ENCODE results near the gene WIPI1. TPM values are rescaled to one million over a fixed set of nuclear protein-coding genes. Genes with fewer than 3 reads are reported as not detected.

WIPI1 gene
- total and polyA plus RNA-seq, 4 donors: 18.5 to 53.1 (median 38.2) TPM

- 9% methylated on average over 1 of the region's 1 CpG for WGBS, 2 donors
- H3K36me3 ChIP-seq (ENCODE audit: control insufficient read depth in 1 of 2, insufficient read depth in 2 of 2, low read length in 1 of 2): no peaks in the 10 kb centered on the region
- no peak for ATAC-seq (ENCODE audit: low FRiP score)
- H3K4me1 ChIP-seq (ENCODE audit: control insufficient read depth in 1 of 2, insufficient read depth in 2 of 2, low read length in 2 of 2): peaks cover 0 to 3% of the 10 kb centered on the region in 2 donors
- H3K9me3 ChIP-seq (ENCODE audit: control insufficient read depth, low read length): no peaks in the 10 kb centered on the region
- DNase-seq: no peak
- H3K27me3 ChIP-seq (ENCODE audit: control insufficient read depth in 1 of 2, insufficient read depth in 2 of 2, low read length in 1 of 2): no peaks in the 10 kb centered on the region
- intact Hi-C loops (cut with DNase I): no loop called here
- H3K27ac ChIP-seq (ENCODE audit: low read depth in 1 of 2, low read length in 2 of 2): no peak overlapping the region
- no peak overlapping the region for H3K4me3 ChIP-seq (ENCODE audit: low read length in 2 of 2)
Observed at GRCh38 chr17:68403122-68403521, 54.2 kb downstream of the WIPI1 start.

DNA sequence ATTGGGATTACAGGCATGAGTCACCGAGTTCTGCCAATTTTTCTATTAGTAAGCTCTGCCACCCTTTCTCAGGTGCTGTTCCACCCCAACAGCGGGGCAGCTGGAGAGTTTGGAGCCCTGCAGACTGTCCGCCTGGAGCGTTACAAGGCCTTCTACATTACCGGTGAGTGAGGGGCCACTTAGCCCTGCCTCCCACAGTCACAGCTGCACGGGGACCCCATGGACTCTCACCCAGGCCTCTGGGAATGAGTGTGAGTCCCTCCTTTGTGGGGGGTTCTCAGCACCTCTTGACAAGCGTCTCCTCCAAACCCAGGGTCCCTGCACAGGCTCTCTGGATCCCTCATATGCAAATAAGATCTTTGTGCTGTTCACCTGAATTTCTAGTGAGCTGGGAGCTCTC lies 56.0 kb downstream of the WIPI1 start:
- H3K27me3 ChIP-seq (ENCODE audit: control insufficient read depth in 1 of 2, insufficient read depth in 2 of 2, low read length in 1 of 2): no peaks in the 10 kb centered on the region
- DNase-seq (no peak), ATAC-seq (ENCODE audit: low FRiP score) (no peak)
- no peaks in the 10 kb centered on the region for H3K36me3 ChIP-seq (ENCODE audit: control insufficient read depth in 1 of 2, insufficient read depth in 2 of 2, low read length in 1 of 2)
- H3K9me3 ChIP-seq (ENCODE audit: control insufficient read depth, low read length): no peaks in the 10 kb centered on the region
- no peak overlapping the region for H3K27ac ChIP-seq (ENCODE audit: low read depth in 1 of 2, low read length in 2 of 2)
- WGBS, 2 donors: 91 to 93% methylated on average over 7 of the region's 7 CpGs
- H3K4me1 ChIP-seq (ENCODE audit: control insufficient read depth in 1 of 2, insufficient read depth in 2 of 2, low read length in 2 of 2): peaks cover 0 to 3% of the 10 kb centered on the region in 2 donors
- H3K4me3 ChIP-seq (ENCODE audit: low read length in 2 of 2): no peak overlapping the region
- intact Hi-C loops (cut with DNase I): no loop called here

DNA sequence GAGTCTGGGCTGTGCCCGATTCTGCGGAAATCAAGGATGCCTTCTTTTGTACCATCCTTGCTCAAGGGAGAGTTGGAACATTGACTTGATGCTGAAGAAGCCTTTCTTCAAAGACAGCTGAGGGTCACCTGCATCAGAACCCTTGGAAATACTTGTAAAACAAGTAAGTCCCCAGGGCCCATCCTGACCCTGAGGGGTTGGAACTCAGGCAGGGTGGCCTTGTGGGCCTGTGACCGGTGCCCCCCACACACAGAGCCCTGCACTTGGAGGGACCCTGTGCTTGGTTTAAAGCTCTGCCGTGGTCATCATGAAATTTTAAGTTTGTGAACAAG lies 56.9 kb downstream of the WIPI1 start:
- DNase-seq: no peak
- no peak for ATAC-seq (ENCODE audit: low FRiP score)
- Histone ChIP-seq H3K27ac (ENCODE audit: low read depth in 1 of 2, low read length in 2 of 2) (no peak overlapping the region), H3K4me1 (ENCODE audit: control insufficient read depth in 1 of 2, insufficient read depth in 2 of 2, low read length in 2 of 2) (peaks cover 0 to 3% of the 10 kb centered on the region in 2 donors), H3K4me3 (ENCODE audit: low read length in 2 of 2) (no peak overlapping the region), H3K27me3 (ENCODE audit: control insufficient read depth in 1 of 2, insufficient read depth in 2 of 2, low read length in 1 of 2) (no peaks in the 10 kb centered on the region), H3K9me3 (ENCODE audit: control insufficient read depth, low read length) (no peaks in the 10 kb centered on the region), H3K36me3 (ENCODE audit: control insufficient read depth in 1 of 2, insufficient read depth in 2 of 2, low read length in 1 of 2) (no peaks in the 10 kb centered on the region)
- intact Hi-C loops (cut with DNase I): no loop called here
- WGBS, 2 donors: 88 to 89% methylated on average over 4 of the region's 4 CpGs

GRCh38 chr17:68399638-68400403 lies 57.5 kb downstream of the WIPI1 start:
- ATAC-seq (ENCODE audit: low FRiP score): no peak
- WGBS, 2 donors: 66% methylated on average over 19 of the region's 19 CpGs
- Histone ChIP-seq H3K9me3 (ENCODE audit: control insufficient read depth, low read length) (peaks cover 2% of the 10 kb centered on the region), H3K36me3 (ENCODE audit: control insufficient read depth in 1 of 2, insufficient read depth in 2 of 2, low read length in 1 of 2) (no peaks in the 10 kb centered on the region), H3K4me3 (ENCODE audit: low read length in 2 of 2) (no peak overlapping the region), H3K4me1 (ENCODE audit: control insufficient read depth in 1 of 2, insufficient read depth in 2 of 2, low read length in 2 of 2) (peaks cover 0 to 3% of the 10 kb centered on the region in 2 donors), H3K27me3 (ENCODE audit: control insufficient read depth in 1 of 2, insufficient read depth in 2 of 2, low read length in 1 of 2) (no peaks in the 10 kb centered on the region), H3K27ac (ENCODE audit: low read depth in 1 of 2, low read length in 2 of 2) (no peak overlapping the region)
- no peak for DNase-seq
- intact Hi-C loops (cut with DNase I): loop anchor here (5.0 to 10.0 kb wide), 2 partner anchors 115 to 138 kb away; no protein-coding TSS in a partner anchor

DNA sequence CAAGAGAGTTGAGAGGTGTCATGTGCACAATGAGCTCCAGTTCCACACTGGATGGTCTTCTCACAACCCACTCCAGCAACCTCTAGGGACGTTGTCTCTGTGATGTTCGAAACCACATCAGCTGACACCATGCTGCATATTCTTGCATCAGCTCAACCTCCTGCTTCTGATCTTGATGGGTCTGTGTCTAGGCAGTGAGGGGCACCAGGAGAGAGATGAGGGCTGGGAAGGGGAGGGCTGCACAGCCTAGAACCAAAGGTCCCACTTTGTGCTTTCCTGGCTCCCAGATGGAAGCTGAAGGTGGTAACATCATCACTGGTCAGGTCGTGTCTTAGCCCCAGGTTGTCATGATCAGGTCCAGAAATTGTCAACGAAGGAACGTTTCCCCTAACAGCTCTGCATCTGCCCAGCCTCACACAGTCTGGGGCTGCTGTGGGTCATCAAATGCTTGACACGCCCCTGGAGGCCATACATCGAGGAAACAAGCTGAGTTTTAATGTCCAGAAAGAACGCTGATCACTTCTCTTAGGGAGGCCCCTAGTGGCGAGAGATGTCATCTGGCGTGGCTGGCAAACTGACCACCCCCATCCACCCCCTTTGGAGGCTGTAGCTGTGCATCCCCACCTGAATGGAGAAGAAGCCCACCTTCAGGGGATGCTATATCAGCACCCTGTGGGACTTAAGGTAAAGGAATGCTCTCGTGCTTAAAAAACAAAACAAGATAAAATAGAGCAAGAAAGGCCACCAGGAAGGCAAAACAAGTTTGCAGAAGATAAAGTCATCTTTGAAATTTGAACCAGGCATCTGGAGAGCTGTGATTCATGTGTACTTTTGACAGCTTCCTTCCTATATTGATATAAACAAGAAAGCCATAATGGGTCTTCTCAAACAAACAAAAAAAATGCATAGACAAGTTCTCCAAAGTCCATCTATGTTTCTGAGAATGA lies 58.3 kb downstream of the WIPI1 start:
- ATAC-seq (ENCODE audit: low FRiP score): peak; percentile 70
- peak in 1 of 2 donors; percentile 63 for DNase-seq
- Histone ChIP-seq H3K27ac (ENCODE audit: low read depth in 1 of 2, low read length in 2 of 2) (no peak overlapping the region), H3K4me1 (ENCODE audit: control insufficient read depth in 1 of 2, insufficient read depth in 2 of 2, low read length in 2 of 2) (peaks cover 0 to 3% of the 10 kb centered on the region in 2 donors), H3K36me3 (ENCODE audit: control insufficient read depth in 1 of 2, insufficient read depth in 2 of 2, low read length in 1 of 2) (no peaks in the 10 kb centered on the region), H3K27me3 (ENCODE audit: control insufficient read depth in 1 of 2, insufficient read depth in 2 of 2, low read length in 1 of 2) (no peaks in the 10 kb centered on the region), H3K9me3 (ENCODE audit: control insufficient read depth, low read length) (peaks cover 4% of the 10 kb centered on the region), H3K4me3 (ENCODE audit: low read length in 2 of 2) (no peak overlapping the region)
- 20 to 25% methylated on average over 11 of the region's 11 CpGs for WGBS, 2 donors
- intact Hi-C loops (cut with DNase I): loop anchor here (5.0 to 10.0 kb wide), 2 partner anchors 114 to 137 kb away; no protein-coding TSS in a partner anchor

DNA sequence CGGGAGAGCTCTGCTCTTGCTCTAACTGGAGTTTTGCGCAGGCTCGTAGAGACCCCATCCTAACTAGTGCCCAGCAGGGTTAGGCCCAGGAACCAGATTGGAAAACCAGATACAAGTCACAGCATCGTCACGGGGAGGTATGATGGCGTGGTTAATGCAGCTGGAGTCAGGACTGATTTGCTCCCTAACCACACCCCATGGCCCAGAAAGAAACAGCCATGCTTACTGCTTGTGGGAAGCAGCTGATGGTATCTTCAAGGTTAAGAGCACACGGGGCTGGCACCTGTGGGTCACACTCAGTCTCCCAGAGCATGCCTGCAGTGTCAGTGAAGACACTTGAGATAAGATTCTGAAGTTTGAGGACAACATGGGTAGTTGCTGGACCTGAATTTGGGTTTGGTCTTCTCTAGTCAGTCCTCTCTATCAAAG lies 60.2 kb downstream of the WIPI1 start:
- intact Hi-C loops (cut with DNase I): loop anchor here (5.0 to 10.0 kb wide), 2 partner anchors 112 to 135 kb away; no protein-coding TSS in a partner anchor
- peaks cover 4% of the 10 kb centered on the region for H3K9me3 ChIP-seq (ENCODE audit: control insufficient read depth, low read length)
- WGBS, 2 donors: 81 to 88% methylated on average over 7 of the region's 7 CpGs
- no peaks in the 10 kb centered on the region for H3K4me1 ChIP-seq (ENCODE audit: control insufficient read depth in 1 of 2, insufficient read depth in 2 of 2, low read length in 2 of 2)
- DNase-seq: no peak
- H3K27ac ChIP-seq (ENCODE audit: low read depth in 1 of 2, low read length in 2 of 2): no peak overlapping the region
- no peaks in the 10 kb centered on the region for H3K27me3 ChIP-seq (ENCODE audit: control insufficient read depth in 1 of 2, insufficient read depth in 2 of 2, low read length in 1 of 2)
- no peak for ATAC-seq (ENCODE audit: low FRiP score)
- no peaks in the 10 kb centered on the region for H3K36me3 ChIP-seq (ENCODE audit: control insufficient read depth in 1 of 2, insufficient read depth in 2 of 2, low read length in 1 of 2)
- H3K4me3 ChIP-seq (ENCODE audit: low read length in 2 of 2): no peak overlapping the region

- no peak for DNase-seq
- no peak overlapping the region for H3K27ac ChIP-seq (ENCODE audit: low read depth in 1 of 2, low read length in 2 of 2)
- H3K36me3 ChIP-seq (ENCODE audit: control insufficient read depth in 1 of 2, insufficient read depth in 2 of 2, low read length in 1 of 2): no peaks in the 10 kb centered on the region
- intact Hi-C loops (cut with DNase I): loop anchor here (5.0 to 10.0 kb wide), 2 partner anchors 112 to 134 kb away; no protein-coding TSS in a partner anchor
- no peak overlapping the region for H3K4me3 ChIP-seq (ENCODE audit: low read length in 2 of 2)
- WGBS, 2 donors: 81 to 84% methylated on average over 10 of the region's 10 CpGs
- no peaks in the 10 kb centered on the region for H3K27me3 ChIP-seq (ENCODE audit: control insufficient read depth in 1 of 2, insufficient read depth in 2 of 2, low read length in 1 of 2)
- no peaks in the 10 kb centered on the region for H3K4me1 ChIP-seq (ENCODE audit: control insufficient read depth in 1 of 2, insufficient read depth in 2 of 2, low read length in 2 of 2)
- no peak for ATAC-seq (ENCODE audit: low FRiP score)
- peaks cover 4% of the 10 kb centered on the region for H3K9me3 ChIP-seq (ENCODE audit: control insufficient read depth, low read length)
Observed at GRCh38 chr17:68396226-68397107, 60.8 kb downstream of the WIPI1 start.

Data from aorta (tissue), 5 donors.